HEK293 (cell line): ENCODE data around the gene HTR7.
"Not testable (repeated sequence)": the region's sequence is repeated elsewhere in the genome, so short reads cannot be mapped to it uniquely, and the experiment has no call there.

Experiments
- CTCF ChIA-PET: fragments of 350-600 bp; formaldehyde crosslinking; extraction: SDS; loops from one replicate; lab custom pipeline; 2021; ENCODE audit warnings: antibody characterized with exemption; lab: Yijun Ruan, JAX
- POLR2A ChIA-PET: fragments of 300-600 bp; formaldehyde crosslinking; extraction: SDS; loops from one replicate; lab custom pipeline; 2020; ENCODE audit warnings: antibody characterized with exemption, inconsistent platforms; lab: Yijun Ruan, JAX
- H3K27ac ChIP-seq: fragments of 200-500 bp; sonication (Bioruptor generic); 2 replicates; pipeline ENCODE4 v1.5.1; 2014; ENCODE audit warnings: low read depth, low read length, control low read depth, inconsistent platforms; ENCODE audit errors: extremely low read depth
- H3K36me3 ChIP-seq, 2 experiments: fragments of 200-500 bp in 1 of 2; sonication (Bioruptor generic) in 1 of 2; 1 replicate in 1 of 2; 2 replicates in 1 of 2; pipeline ENCODE4 v1.5.1; 2014 to 2017; ENCODE audit warnings: inconsistent platforms in 2 of 2, low read length in 2 of 2; ENCODE audit not compliant: control insufficient read depth in 2 of 2, insufficient read depth in 1 of 2
- H3K4me1 ChIP-seq: fragments of 200-500 bp; sonication (Bioruptor generic); 2 replicates; pipeline ENCODE4 v1.5.1; 2014; ENCODE audit warnings: mild to moderate bottlenecking, low read length, inconsistent platforms; ENCODE audit not compliant: control insufficient read depth, insufficient read depth
- H3K4me3 ChIP-seq: 2 replicates; pipeline ENCODE4 v1.5.1; 2011; ENCODE audit warnings: low read depth, mild to moderate bottlenecking, control low read depth, low read length, moderate library complexity
- H3K9me3 ChIP-seq: fragments of 200-500 bp; sonication (Bioruptor generic); 2 replicates; pipeline ENCODE4 v1.5.1; 2014; ENCODE audit warnings: low read depth, low read length, inconsistent platforms; ENCODE audit not compliant: control insufficient read depth, insufficient read depth
- GLIS2 ChIP-seq: fragments of 450-650 bp; formaldehyde crosslinking; IDR thresholded peaks from 2 replicates; pipeline ENCODE4 v1.5.1; 2016; ENCODE audit warnings: missing biosample characterization, missing genetic modification characterization
- ZFP3 ChIP-seq: fragments of 450-650 bp; formaldehyde crosslinking; IDR thresholded peaks from 2 replicates; pipeline ENCODE4 v1.5.1; 2016; ENCODE audit warnings: low read depth, missing biosample characterization, missing genetic modification characterization
- ZNF132 ChIP-seq: fragments of 450-650 bp; formaldehyde crosslinking; IDR thresholded peaks from 2 replicates; pipeline ENCODE4 v1.5.1; 2017; ENCODE audit warnings: missing biosample characterization, missing genetic modification characterization, borderline replicate concordance
- ZNF354C ChIP-seq: fragments of 450-650 bp; formaldehyde crosslinking; IDR thresholded peaks from 2 replicates; pipeline ENCODE4 v1.5.1; 2016; ENCODE audit warnings: missing biosample characterization, missing genetic modification characterization, low read depth, borderline replicate concordance
- ZNF366 ChIP-seq: fragments of 450-650 bp; formaldehyde crosslinking; conservative IDR thresholded peaks from 2 replicates; pipeline ENCODE4 v1.5.1; 2016; ENCODE audit warnings: missing biosample characterization, missing genetic modification characterization
- ZNF514 ChIP-seq: fragments of 450-650 bp; formaldehyde crosslinking; IDR thresholded peaks from 2 replicates; pipeline ENCODE4 v1.5.1; 2016; ENCODE audit warnings: missing biosample characterization, missing genetic modification characterization
- ZNF549 ChIP-seq: fragments of 450-650 bp; IDR thresholded peaks from 2 replicates; pipeline ENCODE4 v1.5.1; 2018; ENCODE audit warnings: missing biosample characterization, missing genetic modification characterization, mild to moderate bottlenecking, inconsistent platforms, moderate library complexity
- ZNF626 ChIP-seq: fragments of 450-650 bp; sonication (Bioruptor Pico); formaldehyde crosslinking; IDR thresholded peaks from 2 replicates; pipeline ENCODE4 v1.5.1; 2018; ENCODE audit warnings: missing biosample characterization, missing genetic modification characterization, inconsistent platforms
- ZNF660 ChIP-seq: fragments of 450-650 bp; IDR thresholded peaks from 2 replicates; pipeline ENCODE4 v1.5.1; 2018; ENCODE audit warnings: missing biosample characterization, mild to moderate bottlenecking, missing genetic modification characterization
- ZNF707 ChIP-seq: fragments of 450-650 bp; formaldehyde crosslinking; IDR thresholded peaks from 2 replicates; pipeline ENCODE4 v1.5.1; 2016; ENCODE audit warnings: missing biosample characterization, missing genetic modification characterization
- ZNF792 ChIP-seq: fragments of 450-650 bp; formaldehyde crosslinking; IDR thresholded peaks from 2 replicates; pipeline ENCODE4 v1.5.1; 2016; ENCODE audit warnings: missing biosample characterization, missing genetic modification characterization
- TF ChIP-seq, protein P1 (sequence below): fragments of 450-650 bp; formaldehyde crosslinking; IDR thresholded peaks from 2 replicates; pipeline ENCODE4; 2016; ENCODE audit warnings: missing biosample characterization, missing genetic modification characterization
- TF ChIP-seq, protein P2 (sequence below): fragments of 450-650 bp; formaldehyde crosslinking; IDR thresholded peaks from 2 replicates; pipeline ENCODE4 v1.5.1; 2016; ENCODE audit warnings: missing biosample characterization, missing genetic modification characterization
- TF ChIP-seq, protein P3 (sequence below): fragments of 450-650 bp; formaldehyde crosslinking; IDR thresholded peaks from 2 replicates; pipeline ENCODE4 v1.5.1; 2017; ENCODE audit warnings: missing biosample characterization, missing genetic modification characterization
- TF ChIP-seq, protein P4 (sequence below): fragments of 450-650 bp; formaldehyde crosslinking; IDR thresholded peaks from 2 replicates; pipeline ENCODE4 v1.5.1; 2016; ENCODE audit warnings: missing biosample characterization, missing genetic modification characterization
- TF ChIP-seq, protein P5 (sequence below): fragments of 450-650 bp; formaldehyde crosslinking; IDR thresholded peaks from 2 replicates; pipeline ENCODE4 v1.5.1; 2016; ENCODE audit warnings: missing biosample characterization, missing genetic modification characterization, low read depth

Gene HTR7

DNA sequence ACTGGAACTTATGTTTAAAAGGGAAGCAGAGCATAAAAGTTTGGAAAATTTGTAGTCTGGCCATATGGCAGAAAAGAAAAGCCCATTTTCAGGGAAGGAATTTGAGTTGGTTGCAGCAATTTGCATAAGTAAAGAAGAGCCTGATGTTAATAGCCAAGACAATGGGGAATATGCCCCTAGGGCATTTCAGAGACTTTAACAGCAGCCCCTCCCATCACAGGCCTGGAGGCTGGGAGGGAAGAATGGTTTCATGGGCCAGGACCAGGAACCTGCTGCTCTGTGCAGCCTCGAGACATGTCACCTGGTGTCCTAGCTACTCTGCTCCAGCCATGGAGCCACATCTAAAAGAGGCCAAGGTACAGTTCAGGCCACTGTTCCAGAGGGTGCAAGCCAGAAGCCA is 35.3 kb downstream of the HTR7 start:
- no peaks in the 10 kb centered on the region for H3K9me3 ChIP-seq
- H3K27ac ChIP-seq: no peak overlapping the region
- TF ChIP-seq ZNF366 (tag by site-specific recombination): no peak
- TF ChIP-seq, protein P1, sequence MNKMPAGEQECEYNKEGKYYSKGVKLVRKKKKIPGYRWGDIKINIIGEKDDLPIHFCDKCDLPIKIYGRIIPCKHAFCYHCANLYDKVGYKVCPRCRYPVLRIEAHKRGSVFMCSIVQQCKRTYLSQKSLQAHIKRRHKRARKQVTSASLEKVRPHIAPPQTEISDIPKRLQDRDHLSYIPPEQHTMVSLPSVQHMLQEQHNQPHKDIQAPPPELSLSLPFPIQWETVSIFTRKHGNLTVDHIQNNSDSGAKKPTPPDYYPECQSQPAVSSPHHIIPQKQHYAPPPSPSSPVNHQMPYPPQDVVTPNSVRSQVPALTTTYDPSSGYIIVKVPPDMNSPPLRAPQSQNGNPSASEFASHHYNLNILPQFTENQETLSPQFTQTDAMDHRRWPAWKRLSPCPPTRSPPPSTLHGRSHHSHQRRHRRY (tag by site-specific recombination): no peak
- no peak for TF ChIP-seq ZNF549 (tag by site-specific recombination)
- TF ChIP-seq GLIS2: no peak
- CTCF ChIA-PET: no interaction called here
- H3K4me1 ChIP-seq: no peaks in the 10 kb centered on the region
- H3K4me3 ChIP-seq: no peak overlapping the region
- no peaks in the 10 kb centered on the region for H3K36me3 ChIP-seq
- POLR2A ChIA-PET: no interaction called here

DNA sequence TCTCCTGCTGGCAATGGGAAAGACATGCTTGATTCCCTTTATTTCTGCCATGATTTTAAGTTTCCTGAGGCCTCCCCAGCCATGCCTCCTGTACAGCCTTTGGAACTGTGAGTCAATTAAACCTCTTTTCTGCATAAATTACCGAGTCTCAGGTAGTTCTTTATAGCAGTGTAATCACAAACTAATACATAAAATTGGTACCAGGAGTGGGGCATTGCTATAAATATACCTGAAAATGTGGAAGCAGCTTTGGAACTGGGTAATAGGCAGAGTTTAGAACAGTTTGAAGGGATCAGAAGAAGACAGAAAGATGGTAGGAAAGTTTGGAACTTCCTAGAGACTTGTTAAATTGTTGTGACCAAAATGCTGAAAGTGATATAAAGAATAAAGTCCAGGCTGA is 36.0 kb downstream of the HTR7 start:
- H3K9me3 ChIP-seq, CTCF ChIA-PET: not testable (repeated sequence)

GRCh38 chr10:90819911-90820310 is 37.9 kb downstream of the HTR7 start:
- ChIA-PET CTCF (no interaction called here), POLR2A (no interaction called here)

More for the DNA sequence above, 36.0 kb downstream of the HTR7 start:
- H3K4me1 ChIP-seq, H3K36me3 ChIP-seq, POLR2A ChIA-PET, H3K4me3 ChIP-seq, H3K27ac ChIP-seq: not testable (repeated sequence)
- peak; percentile 51; the same call in 1 of the 2 replicates for TF ChIP-seq ZNF707 (tag by site-specific recombination)

GRCh38 chr10:90818736-90819135 is 39.1 kb downstream of the HTR7 start:
- Histone ChIP-seq H3K36me3 (no peaks in the 10 kb centered on the region), H3K4me3 (no peak overlapping the region), H3K4me1 (no peaks in the 10 kb centered on the region), H3K27ac (no peak overlapping the region), H3K9me3 (no peaks in the 10 kb centered on the region)
- ChIA-PET POLR2A (no interaction called here), CTCF (no interaction called here)
- TF ChIP-seq, protein P2, sequence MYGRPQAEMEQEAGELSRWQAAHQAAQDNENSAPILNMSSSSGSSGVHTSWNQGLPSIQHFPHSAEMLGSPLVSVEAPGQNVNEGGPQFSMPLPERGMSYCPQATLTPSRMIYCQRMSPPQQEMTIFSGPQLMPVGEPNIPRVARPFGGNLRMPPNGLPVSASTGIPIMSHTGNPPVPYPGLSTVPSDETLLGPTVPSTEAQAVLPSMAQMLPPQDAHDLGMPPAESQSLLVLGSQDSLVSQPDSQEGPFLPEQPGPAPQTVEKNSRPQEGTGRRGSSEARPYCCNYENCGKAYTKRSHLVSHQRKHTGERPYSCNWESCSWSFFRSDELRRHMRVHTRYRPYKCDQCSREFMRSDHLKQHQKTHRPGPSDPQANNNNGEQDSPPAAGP (tag by site-specific recombination): no peak
- TF ChIP-seq ZNF354C (tag by site-specific recombination): no peak
- TF ChIP-seq ZNF792: no peak
- TF ChIP-seq, protein P3, sequence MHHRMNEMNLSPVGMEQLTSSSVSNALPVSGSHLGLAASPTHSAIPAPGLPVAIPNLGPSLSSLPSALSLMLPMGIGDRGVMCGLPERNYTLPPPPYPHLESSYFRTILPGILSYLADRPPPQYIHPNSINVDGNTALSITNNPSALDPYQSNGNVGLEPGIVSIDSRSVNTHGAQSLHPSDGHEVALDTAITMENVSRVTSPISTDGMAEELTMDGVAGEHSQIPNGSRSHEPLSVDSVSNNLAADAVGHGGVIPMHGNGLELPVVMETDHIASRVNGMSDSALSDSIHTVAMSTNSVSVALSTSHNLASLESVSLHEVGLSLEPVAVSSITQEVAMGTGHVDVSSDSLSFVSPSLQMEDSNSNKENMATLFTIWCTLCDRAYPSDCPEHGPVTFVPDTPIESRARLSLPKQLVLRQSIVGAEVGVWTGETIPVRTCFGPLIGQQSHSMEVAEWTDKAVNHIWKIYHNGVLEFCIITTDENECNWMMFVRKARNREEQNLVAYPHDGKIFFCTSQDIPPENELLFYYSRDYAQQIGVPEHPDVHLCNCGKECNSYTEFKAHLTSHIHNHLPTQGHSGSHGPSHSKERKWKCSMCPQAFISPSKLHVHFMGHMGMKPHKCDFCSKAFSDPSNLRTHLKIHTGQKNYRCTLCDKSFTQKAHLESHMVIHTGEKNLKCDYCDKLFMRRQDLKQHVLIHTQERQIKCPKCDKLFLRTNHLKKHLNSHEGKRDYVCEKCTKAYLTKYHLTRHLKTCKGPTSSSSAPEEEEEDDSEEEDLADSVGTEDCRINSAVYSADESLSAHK: no peak
- no peak for TF ChIP-seq ZNF626
- TF ChIP-seq, protein P4, sequence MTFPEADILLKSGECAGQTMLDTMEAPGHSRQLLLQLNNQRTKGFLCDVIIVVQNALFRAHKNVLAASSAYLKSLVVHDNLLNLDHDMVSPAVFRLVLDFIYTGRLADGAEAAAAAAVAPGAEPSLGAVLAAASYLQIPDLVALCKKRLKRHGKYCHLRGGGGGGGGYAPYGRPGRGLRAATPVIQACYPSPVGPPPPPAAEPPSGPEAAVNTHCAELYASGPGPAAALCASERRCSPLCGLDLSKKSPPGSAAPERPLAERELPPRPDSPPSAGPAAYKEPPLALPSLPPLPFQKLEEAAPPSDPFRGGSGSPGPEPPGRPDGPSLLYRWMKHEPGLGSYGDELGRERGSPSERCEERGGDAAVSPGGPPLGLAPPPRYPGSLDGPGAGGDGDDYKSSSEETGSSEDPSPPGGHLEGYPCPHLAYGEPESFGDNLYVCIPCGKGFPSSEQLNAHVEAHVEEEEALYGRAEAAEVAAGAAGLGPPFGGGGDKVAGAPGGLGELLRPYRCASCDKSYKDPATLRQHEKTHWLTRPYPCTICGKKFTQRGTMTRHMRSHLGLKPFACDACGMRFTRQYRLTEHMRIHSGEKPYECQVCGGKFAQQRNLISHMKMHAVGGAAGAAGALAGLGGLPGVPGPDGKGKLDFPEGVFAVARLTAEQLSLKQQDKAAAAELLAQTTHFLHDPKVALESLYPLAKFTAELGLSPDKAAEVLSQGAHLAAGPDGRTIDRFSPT: no peak
- TF ChIP-seq ZNF132 (tag by site-specific recombination): no peak
- no peak for TF ChIP-seq ZNF660
- TF ChIP-seq, protein P5, sequence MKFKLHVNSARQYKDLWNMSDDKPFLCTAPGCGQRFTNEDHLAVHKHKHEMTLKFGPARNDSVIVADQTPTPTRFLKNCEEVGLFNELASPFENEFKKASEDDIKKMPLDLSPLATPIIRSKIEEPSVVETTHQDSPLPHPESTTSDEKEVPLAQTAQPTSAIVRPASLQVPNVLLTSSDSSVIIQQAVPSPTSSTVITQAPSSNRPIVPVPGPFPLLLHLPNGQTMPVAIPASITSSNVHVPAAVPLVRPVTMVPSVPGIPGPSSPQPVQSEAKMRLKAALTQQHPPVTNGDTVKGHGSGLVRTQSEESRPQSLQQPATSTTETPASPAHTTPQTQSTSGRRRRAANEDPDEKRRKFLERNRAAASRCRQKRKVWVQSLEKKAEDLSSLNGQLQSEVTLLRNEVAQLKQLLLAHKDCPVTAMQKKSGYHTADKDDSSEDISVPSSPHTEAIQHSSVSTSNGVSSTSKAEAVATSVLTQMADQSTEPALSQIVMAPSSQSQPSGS (tag by site-specific recombination): no peak
- no peak for TF ChIP-seq ZNF514 (tag by site-specific recombination)

More at GRCh38 chr10:90819911-90820310, 37.9 kb downstream of the HTR7 start:
- H3K36me3 ChIP-seq: no peaks in the 10 kb centered on the region
- no peak for TF ChIP-seq ZFP3 (tag by site-specific recombination)
- TF ChIP-seq, all 188 proteins: peak for 0
- Histone ChIP-seq H3K27ac (no peak overlapping the region), H3K4me3 (no peak overlapping the region), H3K9me3 (no peaks in the 10 kb centered on the region), H3K4me1 (no peaks in the 10 kb centered on the region)
